Measurements from ENCODE around the gene SLC29A1. TPM values are rescaled to one million over a fixed set of nuclear protein-coding genes. Genes with fewer than 3 reads are reported as not detected.

The SLC29A1 gene
- total and polyA plus RNA-seq, 2 of the 8 experiments (the other 6 are each of a cell fraction or from before 2014, with no cell fraction given): 187 to 558 TPM

DNA sequence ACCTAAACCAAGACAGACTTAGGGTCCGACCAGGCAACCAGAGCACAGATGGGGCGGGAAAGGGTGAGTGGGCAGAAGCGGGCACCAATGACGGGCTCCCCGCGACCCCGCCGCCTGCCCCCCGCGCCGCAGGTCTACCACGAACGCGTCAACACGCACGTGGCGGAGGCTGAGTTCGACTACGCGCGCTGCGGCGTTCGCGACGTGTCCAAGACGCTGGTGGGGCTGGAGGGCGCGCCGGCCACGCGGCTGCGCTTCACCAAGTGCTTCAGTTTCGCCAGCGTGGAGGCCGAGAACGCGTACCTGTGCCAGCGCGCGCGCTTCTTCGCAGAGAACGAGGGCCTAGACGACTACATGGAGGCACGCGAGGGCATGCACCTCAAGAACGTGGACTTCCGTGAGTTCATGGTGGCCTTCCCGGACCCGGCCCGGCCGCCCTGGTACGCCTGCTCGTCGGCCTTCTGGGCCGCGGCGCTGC lies 51.9 kb downstream of the SLC29A1 start (continued):
- TF ChIP-seq, protein P1, sequence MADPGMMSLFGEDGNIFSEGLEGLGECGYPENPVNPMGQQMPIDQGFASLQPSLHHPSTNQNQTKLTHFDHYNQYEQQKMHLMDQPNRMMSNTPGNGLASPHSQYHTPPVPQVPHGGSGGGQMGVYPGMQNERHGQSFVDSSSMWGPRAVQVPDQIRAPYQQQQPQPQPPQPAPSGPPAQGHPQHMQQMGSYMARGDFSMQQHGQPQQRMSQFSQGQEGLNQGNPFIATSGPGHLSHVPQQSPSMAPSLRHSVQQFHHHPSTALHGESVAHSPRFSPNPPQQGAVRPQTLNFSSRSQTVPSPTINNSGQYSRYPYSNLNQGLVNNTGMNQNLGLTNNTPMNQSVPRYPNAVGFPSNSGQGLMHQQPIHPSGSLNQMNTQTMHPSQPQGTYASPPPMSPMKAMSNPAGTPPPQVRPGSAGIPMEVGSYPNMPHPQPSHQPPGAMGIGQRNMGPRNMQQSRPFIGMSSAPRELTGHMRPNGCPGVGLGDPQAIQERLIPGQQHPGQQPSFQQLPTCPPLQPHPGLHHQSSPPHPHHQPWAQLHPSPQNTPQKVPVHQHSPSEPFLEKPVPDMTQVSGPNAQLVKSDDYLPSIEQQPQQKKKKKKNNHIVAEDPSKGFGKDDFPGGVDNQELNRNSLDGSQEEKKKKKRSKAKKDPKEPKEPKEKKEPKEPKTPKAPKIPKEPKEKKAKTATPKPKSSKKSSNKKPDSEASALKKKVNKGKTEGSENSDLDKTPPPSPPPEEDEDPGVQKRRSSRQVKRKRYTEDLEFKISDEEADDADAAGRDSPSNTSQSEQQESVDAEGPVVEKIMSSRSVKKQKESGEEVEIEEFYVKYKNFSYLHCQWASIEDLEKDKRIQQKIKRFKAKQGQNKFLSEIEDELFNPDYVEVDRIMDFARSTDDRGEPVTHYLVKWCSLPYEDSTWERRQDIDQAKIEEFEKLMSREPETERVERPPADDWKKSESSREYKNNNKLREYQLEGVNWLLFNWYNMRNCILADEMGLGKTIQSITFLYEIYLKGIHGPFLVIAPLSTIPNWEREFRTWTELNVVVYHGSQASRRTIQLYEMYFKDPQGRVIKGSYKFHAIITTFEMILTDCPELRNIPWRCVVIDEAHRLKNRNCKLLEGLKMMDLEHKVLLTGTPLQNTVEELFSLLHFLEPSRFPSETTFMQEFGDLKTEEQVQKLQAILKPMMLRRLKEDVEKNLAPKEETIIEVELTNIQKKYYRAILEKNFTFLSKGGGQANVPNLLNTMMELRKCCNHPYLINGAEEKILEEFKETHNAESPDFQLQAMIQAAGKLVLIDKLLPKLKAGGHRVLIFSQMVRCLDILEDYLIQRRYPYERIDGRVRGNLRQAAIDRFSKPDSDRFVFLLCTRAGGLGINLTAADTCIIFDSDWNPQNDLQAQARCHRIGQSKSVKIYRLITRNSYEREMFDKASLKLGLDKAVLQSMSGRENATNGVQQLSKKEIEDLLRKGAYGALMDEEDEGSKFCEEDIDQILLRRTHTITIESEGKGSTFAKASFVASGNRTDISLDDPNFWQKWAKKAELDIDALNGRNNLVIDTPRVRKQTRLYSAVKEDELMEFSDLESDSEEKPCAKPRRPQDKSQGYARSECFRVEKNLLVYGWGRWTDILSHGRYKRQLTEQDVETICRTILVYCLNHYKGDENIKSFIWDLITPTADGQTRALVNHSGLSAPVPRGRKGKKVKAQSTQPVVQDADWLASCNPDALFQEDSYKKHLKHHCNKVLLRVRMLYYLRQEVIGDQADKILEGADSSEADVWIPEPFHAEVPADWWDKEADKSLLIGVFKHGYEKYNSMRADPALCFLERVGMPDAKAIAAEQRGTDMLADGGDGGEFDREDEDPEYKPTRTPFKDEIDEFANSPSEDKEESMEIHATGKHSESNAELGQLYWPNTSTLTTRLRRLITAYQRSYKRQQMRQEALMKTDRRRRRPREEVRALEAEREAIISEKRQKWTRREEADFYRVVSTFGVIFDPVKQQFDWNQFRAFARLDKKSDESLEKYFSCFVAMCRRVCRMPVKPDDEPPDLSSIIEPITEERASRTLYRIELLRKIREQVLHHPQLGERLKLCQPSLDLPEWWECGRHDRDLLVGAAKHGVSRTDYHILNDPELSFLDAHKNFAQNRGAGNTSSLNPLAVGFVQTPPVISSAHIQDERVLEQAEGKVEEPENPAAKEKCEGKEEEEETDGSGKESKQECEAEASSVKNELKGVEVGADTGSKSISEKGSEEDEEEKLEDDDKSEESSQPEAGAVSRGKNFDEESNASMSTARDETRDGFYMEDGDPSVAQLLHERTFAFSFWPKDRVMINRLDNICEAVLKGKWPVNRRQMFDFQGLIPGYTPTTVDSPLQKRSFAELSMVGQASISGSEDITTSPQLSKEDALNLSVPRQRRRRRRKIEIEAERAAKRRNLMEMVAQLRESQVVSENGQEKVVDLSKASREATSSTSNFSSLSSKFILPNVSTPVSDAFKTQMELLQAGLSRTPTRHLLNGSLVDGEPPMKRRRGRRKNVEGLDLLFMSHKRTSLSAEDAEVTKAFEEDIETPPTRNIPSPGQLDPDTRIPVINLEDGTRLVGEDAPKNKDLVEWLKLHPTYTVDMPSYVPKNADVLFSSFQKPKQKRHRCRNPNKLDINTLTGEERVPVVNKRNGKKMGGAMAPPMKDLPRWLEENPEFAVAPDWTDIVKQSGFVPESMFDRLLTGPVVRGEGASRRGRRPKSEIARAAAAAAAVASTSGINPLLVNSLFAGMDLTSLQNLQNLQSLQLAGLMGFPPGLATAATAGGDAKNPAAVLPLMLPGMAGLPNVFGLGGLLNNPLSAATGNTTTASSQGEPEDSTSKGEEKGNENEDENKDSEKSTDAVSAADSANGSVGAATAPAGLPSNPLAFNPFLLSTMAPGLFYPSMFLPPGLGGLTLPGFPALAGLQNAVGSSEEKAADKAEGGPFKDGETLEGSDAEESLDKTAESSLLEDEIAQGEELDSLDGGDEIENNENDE (IDR thresholded peaks at IDR 0.05; ENCODE audit: insufficient replicate concordance, low read length): no peak
- TF ChIP-seq EZH2 (IDR thresholded peaks at IDR 0.05; ENCODE audit: low read depth, low read length, severe bottlenecking) (no peak), KDM5A (IDR thresholded peaks at IDR 0.05; ENCODE audit: low read length) (no peak), NANOG (IDR thresholded peaks at IDR 0.05; ENCODE audit: insufficient read depth, low read depth, low read length, poor library complexity, severe bottlenecking) (no peak), CBX5 (IDR thresholded peaks at IDR 0.05; ENCODE audit: low read depth, low read length) (no peak), RNF2 (IDR thresholded peaks at IDR 0.05; ENCODE audit: borderline replicate concordance, low read depth, low read length, missing control alignments, poor library complexity, severe bottlenecking) (no peak), SIRT6 (IDR thresholded peaks at IDR 0.05; ENCODE audit: low read length) (no peak), NRF1 (IDR thresholded peaks at IDR 0.05; ENCODE audit: low read depth, low read length) (no peak)
